Measurements from ENCODE around the gene NUDT3. TPM values are rescaled to one million over a fixed set of nuclear protein-coding genes. Genes with fewer than 3 reads are reported as not detected.

NUDT3 gene
- total RNA-seq, 1 experiment from 2014 or later: 41.7 TPM

GRCh38 chr6:34292954-34293353 lies 99.5 kb downstream of the NUDT3 start:
- no peak for DNase-seq
- Histone ChIP-seq H3K27ac (ENCODE audit: low read length) (no peak overlapping the region), H3K4me1 (ENCODE audit: low read length) (peaks cover 25% of the 10 kb centered on the region), H3K9me3 (ENCODE audit: low read length) (no peaks in the 10 kb centered on the region), H2AFZ (ENCODE audit: low read length) (no peak overlapping the region), H3K4me3 (ENCODE audit: low read length) (no peak overlapping the region), H3K79me2 (ENCODE audit: low read length) (peaks cover 30% of the 10 kb centered on the region), H3K9ac (ENCODE audit: low read length) (no peak overlapping the region), H3K27me3 (ENCODE audit: low read length) (no peaks in the 10 kb centered on the region), H3K4me2 (ENCODE audit: low read depth, low read length, poor library complexity, severe bottlenecking) (no peak overlapping the region), H3K36me3 (ENCODE audit: insufficient read depth, low read length) (peaks cover 12% of the 10 kb centered on the region; the same call in 1 of the 2 replicates), H3K9me2 (replicated peaks; ENCODE audit: insufficient read depth, low read length) (no peaks in the 10 kb centered on the region), H4K20me1 (ENCODE audit: insufficient read depth, low read depth, low read length) (no peaks in the 10 kb centered on the region)

- DNase-seq: no peak
- no peaks in the 10 kb centered on the region for H3K9me3 ChIP-seq (ENCODE audit: low read length)
- H3K79me2 ChIP-seq (ENCODE audit: low read length): peaks cover 27% of the 10 kb centered on the region
- H2AFZ ChIP-seq (ENCODE audit: low read length): no peak overlapping the region
- H3K4me3 ChIP-seq (ENCODE audit: low read length): no peak overlapping the region
- H3K9ac ChIP-seq (ENCODE audit: low read length): no peak overlapping the region
- no peaks in the 10 kb centered on the region for H4K20me1 ChIP-seq (ENCODE audit: insufficient read depth, low read depth, low read length)
- H3K4me2 ChIP-seq (ENCODE audit: low read depth, low read length, poor library complexity, severe bottlenecking): no peak overlapping the region
- no peaks in the 10 kb centered on the region for H3K27me3 ChIP-seq (ENCODE audit: low read length)
- no peaks in the 10 kb centered on the region for H3K9me2 ChIP-seq (replicated peaks; ENCODE audit: insufficient read depth, low read length)
- H3K4me1 ChIP-seq (ENCODE audit: low read length): peaks cover 29% of the 10 kb centered on the region
- H3K36me3 ChIP-seq (ENCODE audit: insufficient read depth, low read length): peaks cover 24% of the 10 kb centered on the region; the same call in 1 of the 2 replicates
- peak overlapping the region; percentile 13; the same call in 1 of the 2 replicates for H3K27ac ChIP-seq (ENCODE audit: low read length)
These were observed 103.3 kb downstream of the NUDT3 start for GRCh38 chr6:34289137-34289536.

- Histone ChIP-seq H3K36me3 (ENCODE audit: insufficient read depth, low read length) (peaks cover 27% of the 10 kb centered on the region; the same call in 1 of the 2 replicates), H3K9ac (ENCODE audit: low read length) (no peak overlapping the region), H3K79me2 (ENCODE audit: low read length) (peaks cover 30% of the 10 kb centered on the region), H3K4me1 (ENCODE audit: low read length) (peaks cover 29% of the 10 kb centered on the region), H3K9me3 (ENCODE audit: low read length) (no peaks in the 10 kb centered on the region), H3K27ac (ENCODE audit: low read length) (peak overlapping the region; percentile 13; the same call in 1 of the 2 replicates), H3K4me2 (ENCODE audit: low read depth, low read length, poor library complexity, severe bottlenecking) (no peak overlapping the region), H3K9me2 (replicated peaks; ENCODE audit: insufficient read depth, low read length) (no peaks in the 10 kb centered on the region), H2AFZ (ENCODE audit: low read length) (no peak overlapping the region), H4K20me1 (ENCODE audit: insufficient read depth, low read depth, low read length) (no peaks in the 10 kb centered on the region), H3K27me3 (ENCODE audit: low read length) (no peaks in the 10 kb centered on the region), H3K4me3 (ENCODE audit: low read length) (no peak overlapping the region)
- no peak for DNase-seq
These were observed 103.9 kb downstream of the NUDT3 start for GRCh38 chr6:34288581-34288980.

GRCh38 chr6:34285448-34286164 lies 106.9 kb downstream of the NUDT3 start:
- Histone ChIP-seq H4K20me1 (ENCODE audit: insufficient read depth, low read depth, low read length) (no peaks in the 10 kb centered on the region), H3K27ac (ENCODE audit: low read length) (peak overlapping the region; percentile 26; the same call in 1 of the 2 replicates), H2AFZ (ENCODE audit: low read length) (no peak overlapping the region), H3K9ac (ENCODE audit: low read length) (no peak overlapping the region), H3K9me3 (ENCODE audit: low read length) (no peaks in the 10 kb centered on the region), H3K4me2 (ENCODE audit: low read depth, low read length, poor library complexity, severe bottlenecking) (no peak overlapping the region), H3K4me3 (ENCODE audit: low read length) (no peak overlapping the region), H3K4me1 (ENCODE audit: low read length) (peaks cover 29% of the 10 kb centered on the region), H3K36me3 (ENCODE audit: insufficient read depth, low read length) (peaks cover 16% of the 10 kb centered on the region; the same call in 1 of the 2 replicates), H3K27me3 (ENCODE audit: low read length) (no peaks in the 10 kb centered on the region), H3K9me2 (replicated peaks; ENCODE audit: insufficient read depth, low read length) (no peaks in the 10 kb centered on the region), H3K79me2 (ENCODE audit: low read length) (peaks cover 24% of the 10 kb centered on the region)
- no peak for DNase-seq

GRCh38 chr6:34284563-34285447 lies 107.7 kb downstream of the NUDT3 start:
- peaks cover 28% of the 10 kb centered on the region for H3K4me1 ChIP-seq (ENCODE audit: low read length)
- H3K9ac ChIP-seq (ENCODE audit: low read length): peak overlapping the region; percentile 10; the same call in 1 of the 2 replicates
- H3K4me3 ChIP-seq (ENCODE audit: low read length): no peak overlapping the region
- no peak overlapping the region for H2AFZ ChIP-seq (ENCODE audit: low read length)
- H3K36me3 ChIP-seq (ENCODE audit: insufficient read depth, low read length): peaks cover 16% of the 10 kb centered on the region; the same call in 1 of the 2 replicates
- DNase-seq: peak; percentile 50
- H4K20me1 ChIP-seq (ENCODE audit: insufficient read depth, low read depth, low read length): no peaks in the 10 kb centered on the region
- no peaks in the 10 kb centered on the region for H3K27me3 ChIP-seq (ENCODE audit: low read length)
- H3K9me3 ChIP-seq (ENCODE audit: low read length): no peaks in the 10 kb centered on the region
- H3K4me2 ChIP-seq (ENCODE audit: low read depth, low read length, poor library complexity, severe bottlenecking): no peak overlapping the region
- H3K27ac ChIP-seq (ENCODE audit: low read length): peak overlapping the region; percentile 26; the same call in 1 of the 2 replicates
- H3K9me2 ChIP-seq (replicated peaks; ENCODE audit: insufficient read depth, low read length): no peaks in the 10 kb centered on the region
- peaks cover 22% of the 10 kb centered on the region for H3K79me2 ChIP-seq (ENCODE audit: low read length)

GRCh38 chr6:34281702-34282334 lies 110.7 kb downstream of the NUDT3 start:
- Histone ChIP-seq H3K9me2 (replicated peaks; ENCODE audit: insufficient read depth, low read length) (no peaks in the 10 kb centered on the region), H3K27me3 (ENCODE audit: low read length) (no peaks in the 10 kb centered on the region), H3K4me1 (ENCODE audit: low read length) (peaks cover 15% of the 10 kb centered on the region), H4K20me1 (ENCODE audit: insufficient read depth, low read depth, low read length) (no peaks in the 10 kb centered on the region), H3K27ac (ENCODE audit: low read length) (no peak overlapping the region), H3K4me2 (ENCODE audit: low read depth, low read length, poor library complexity, severe bottlenecking) (no peak overlapping the region), H3K36me3 (ENCODE audit: insufficient read depth, low read length) (peaks cover 10% of the 10 kb centered on the region; the same call in 1 of the 2 replicates), H3K4me3 (ENCODE audit: low read length) (no peak overlapping the region), H3K79me2 (ENCODE audit: low read length) (peaks cover 12% of the 10 kb centered on the region), H3K9me3 (ENCODE audit: low read length) (no peaks in the 10 kb centered on the region), H3K9ac (ENCODE audit: low read length) (no peak overlapping the region), H2AFZ (ENCODE audit: low read length) (no peak overlapping the region)
- no peak for DNase-seq

- Histone ChIP-seq H3K79me2 (ENCODE audit: low read length) (peaks cover 11% of the 10 kb centered on the region), H3K27me3 (ENCODE audit: low read length) (no peaks in the 10 kb centered on the region), H3K4me3 (ENCODE audit: low read length) (no peak overlapping the region), H3K27ac (ENCODE audit: low read length) (no peak overlapping the region), H3K9me2 (replicated peaks; ENCODE audit: insufficient read depth, low read length) (no peaks in the 10 kb centered on the region), H3K36me3 (ENCODE audit: insufficient read depth, low read length) (peaks cover 10% of the 10 kb centered on the region; the same call in 1 of the 2 replicates), H3K9ac (ENCODE audit: low read length) (no peak overlapping the region), H3K4me2 (ENCODE audit: low read depth, low read length, poor library complexity, severe bottlenecking) (no peak overlapping the region), H4K20me1 (ENCODE audit: insufficient read depth, low read depth, low read length) (no peaks in the 10 kb centered on the region), H3K9me3 (ENCODE audit: low read length) (no peaks in the 10 kb centered on the region), H2AFZ (ENCODE audit: low read length) (no peak overlapping the region), H3K4me1 (ENCODE audit: low read length) (peaks cover 9% of the 10 kb centered on the region)
- DNase-seq: no peak
These were observed 112.3 kb downstream of the NUDT3 start for GRCh38 chr6:34280216-34280615.
